B cell (primary cell): ENCODE measurements around the gene COX18. TPM values are rescaled to one million over a fixed set of nuclear protein-coding genes. Genes with fewer than 3 reads are reported as not detected.

Experiments used
- ATAC-seq: fragments of 200-7000 bp; cut with Tn5 transposase; one replicate; pipeline ENCODE4 v1.10.0; 2021; ENCODE audit warnings: low read depth, mild to moderate bottlenecking, moderate number of reproducible peaks, moderate library complexity
- CTCF ChIA-PET: fragments of 350-600 bp; sonication (Branson Sonifier 250); formaldehyde crosslinking; loops from one replicate; lab custom pipeline; 2021; ENCODE audit warnings: antibody characterized with exemption, inconsistent platforms; lab: Charles Lee
- POLR2A ChIA-PET: fragments of 350-600 bp; sonication (Branson Sonifier 250); formaldehyde crosslinking; loops from one replicate; lab custom pipeline; 2021; ENCODE audit warnings: antibody characterized with exemption; lab: Charles Lee
- DNase-seq: peaks from one replicate; pipeline ENCODE4 v3.0.0; 2013
- H2AFZ ChIP-seq: 2 replicates; pipeline ENCODE4 v1.6.1; 2012; ENCODE audit warnings: mild to moderate bottlenecking, low read depth, low read length; ENCODE audit not compliant: insufficient read depth, poor library complexity, severe bottlenecking
- H3K27ac ChIP-seq, 2 donors: 1 replicate in 1 of 2; 2 replicates in 1 of 2; pipeline ENCODE4 v1.5.1; 2012 to 2013; ENCODE audit warnings: low read length in 2 of 2, mild to moderate bottlenecking in 2 of 2, moderate library complexity in 1 of 2
- H3K27me3 ChIP-seq, 4 experiments: fragments of 200-600 bp in 1 of 4; sonication (generic) in 1 of 4; replicated peaks in 1 of 4; 1 replicate in 2 of 4; 2 replicates in 2 of 4; pipeline versions ENCODE4 v1.6.1 to v1.7.0; 2013 to 2016; ENCODE audit warnings: low read length in 3 of 4, mild to moderate bottlenecking in 2 of 4, mixed read lengths in 1 of 4, moderate library complexity in 1 of 4; ENCODE audit not compliant: insufficient read depth in 4 of 4, control insufficient read depth in 3 of 4; ENCODE audit errors: control extremely low read depth in 1 of 4
- H3K36me3 ChIP-seq, 2 experiments: replicated peaks in 1 of 2; 1 replicate in 1 of 2; 2 replicates in 1 of 2; pipeline versions ENCODE4 v1.6.1 to v1.7.1; 2013; ENCODE audit warnings: low read length in 1 of 2; ENCODE audit not compliant: insufficient read depth in 2 of 2, control insufficient read depth in 1 of 2; ENCODE audit errors: control extremely low read depth in 1 of 2, extremely low read depth in 1 of 2
- H3K4me1 ChIP-seq, 2 donors: fragments of 200-600 bp in 1 of 2; sonication (generic) in 1 of 2; 1 replicate in 1 of 2; 2 replicates in 1 of 2; pipeline versions ENCODE4 v1.5.1 to v1.6.1; 2013 to 2017; ENCODE audit warnings: low read length in 2 of 2; ENCODE audit not compliant: control insufficient read depth in 2 of 2, insufficient read depth in 2 of 2
- H3K4me2 ChIP-seq: replicated peaks from 2 replicates; pipeline ENCODE3; 2012; ENCODE audit warnings: mild to moderate bottlenecking, low read depth, low read length; ENCODE audit not compliant: poor library complexity, severe bottlenecking
- H3K4me3 ChIP-seq, 5 experiments: fragments of 200-600 bp in 1 of 5; sonication (generic) in 1 of 5; 1 replicate in 3 of 5; 2 replicates in 2 of 5; pipeline versions ENCODE4 v1.5.1 to v1.7.0; 2011 to 2016; ENCODE audit warnings: low read length in 4 of 5, mild to moderate bottlenecking in 4 of 5, low read depth in 2 of 5, control low read depth in 1 of 5, moderate library complexity in 1 of 5; ENCODE audit not compliant: insufficient read depth in 1 of 5; ENCODE audit errors: control extremely low read depth in 1 of 5, extremely low read depth in 1 of 5
- H3K79me2 ChIP-seq: fragments of 200-600 bp; sonication (generic); one replicate; pipeline ENCODE4 v1.6.0; 2016; ENCODE audit warnings: low read length; ENCODE audit not compliant: control insufficient read depth, insufficient read depth
- H3K9ac ChIP-seq: fragments of 200-600 bp; sonication (generic); 2 replicates; pipeline ENCODE4 v1.6.1; 2017; ENCODE audit warnings: mild to moderate bottlenecking, low read length, moderate library complexity
- H3K9me3 ChIP-seq, 3 donors: one replicate each; pipeline versions ENCODE4 v1.6.1 to v1.7.1; 2013; ENCODE audit warnings: low read length in 2 of 3; ENCODE audit not compliant: control insufficient read depth in 2 of 3, insufficient read depth in 1 of 3; ENCODE audit errors: control extremely low read depth in 1 of 3
- H4K20me1 ChIP-seq: 2 replicates; pipeline ENCODE4 v1.6.0; 2012; ENCODE audit warnings: mild to moderate bottlenecking, low read length; ENCODE audit not compliant: insufficient read depth, control insufficient read depth, poor library complexity, severe bottlenecking
- H3K27ac Mint-ChIP-seq: one replicate; pipeline ENCODE4 v1.8.0; 2021; ENCODE audit warnings: mixed read lengths
- H3K27me3 Mint-ChIP-seq: one replicate; pipeline ENCODE4 v1.8.0; 2021; ENCODE audit warnings: mixed read lengths
- H3K4me1 Mint-ChIP-seq: one replicate; pipeline ENCODE4 v1.8.0; 2021; ENCODE audit warnings: mixed read lengths
- H3K4me3 Mint-ChIP-seq: one replicate; pipeline ENCODE4 v1.8.0; 2021; ENCODE audit warnings: mixed read lengths
- H3K9me3 Mint-ChIP-seq: one replicate; pipeline ENCODE4 v1.8.0; 2022; ENCODE audit warnings: mixed read lengths; ENCODE audit not compliant: insufficient read depth
- CTCF ChIP-seq: fragments of 200-600 bp; IDR thresholded peaks from one replicate; pipeline ENCODE4 v1.8.0; 2022; ENCODE audit warnings: antibody characterized with exemption, mild to moderate bottlenecking
- EZH2 ChIP-seq: IDR thresholded peaks from 2 replicates; pipeline ENCODE4 v1.6.1; 2012; ENCODE audit warnings: borderline replicate concordance, low read depth, mild to moderate bottlenecking, moderate library complexity, low read length; ENCODE audit not compliant: insufficient read depth, poor library complexity, severe bottlenecking
- WGBS: methylation state at CpG from one replicate; pipeline ENCODE4 v1.1.5; 2013; ENCODE audit warnings: missing lambda C conversion rate; ENCODE audit not compliant: insufficient coverage; 5-methylcytosine and 5-hydroxymethylcytosine counted together
- intact Hi-C: fragments of 100-400 bp; cut with micrococcal nuclease; formaldehyde crosslinking; loops from one replicate; pipeline ENCODE4 v1.10.0; 2022
- polyA plus RNA-seq: library from polyadenylated mRNA; depleted of rRNA; stranded (reverse); fragments of >200 nt; gene quantifications from 2 replicates; pipeline ENCODE4 v1.2.3, GENCODE V29; 2012
- total RNA-seq, 2 donors: library from RNA; stranded (reverse); fragments of 120-200 nt in 1 of 2; gene quantifications; 1 replicate in 1 of 2; 2 replicates in 1 of 2; pipeline versions ENCODE4 v1.2.3 to v1.2.4, GENCODE V29; 2013 to 2022

The COX18 gene
- total and polyA plus RNA-seq, 2 donors (not counting 1 experiment from before 2014, with no cell fraction given) = 12.7 to 13.2 TPM

- intact Hi-C loops = no loop called here
- Mint-ChIP-seq H3K4me1 (peaks cover 7% of the 10 kb centered on the region), H3K9me3 (no peaks in the 10 kb centered on the region), H3K27me3 (peaks cover 5% of the 10 kb centered on the region), H3K4me3 (no peak overlapping the region), H3K27ac (no peak overlapping the region)
- ChIA-PET CTCF (interaction anchor here (0.6 to 1.3 kb wide), 2 partner anchors 21 to 295 kb away, joined by 3 to 5 read pairs; no protein-coding TSS in a partner anchor), POLR2A (no interaction called here)
- no peaks in the 10 kb centered on the region for H3K36me3 ChIP-seq
- no peaks in the 10 kb centered on the region for H4K20me1 ChIP-seq
- H3K27ac ChIP-seq = no peak overlapping the region
- no peak overlapping the region for H3K4me2 ChIP-seq
- no peak for TF ChIP-seq CTCF
- TF ChIP-seq EZH2 = no peak
- H3K27me3 ChIP-seq = no peaks in the 10 kb centered on the region
- no peak overlapping the region for H2AFZ ChIP-seq
- no peak for DNase-seq
- ATAC-seq = no peak
- no peak overlapping the region for H3K4me3 ChIP-seq
- H3K4me1 ChIP-seq = peaks cover 0 to 3% of the 10 kb centered on the region in 2 donors
- H3K9me3 ChIP-seq = no peaks in the 10 kb centered on the region
- WGBS = 0% methylated on average over 1 of the region's 1 CpG
- no peaks in the 10 kb centered on the region for H3K79me2 ChIP-seq
- H3K9ac ChIP-seq = no peak overlapping the region
Measured at GRCh38 chr4:73021634-73022033, 47.9 kb downstream of the COX18 start.

GRCh38 chr4:73019462-73020047 lies 50.0 kb downstream of the COX18 start:
- no peak for TF ChIP-seq EZH2
- peak; percentile 86 for TF ChIP-seq CTCF
- no peaks in the 10 kb centered on the region for H3K9me3 ChIP-seq
- no peaks in the 10 kb centered on the region for H3K9me3 Mint-ChIP-seq
- WGBS = no CpG with 5 or more reads among the region's 3 CpGs
- ATAC-seq (no peak), DNase-seq (peak; percentile 36)
- H4K20me1 ChIP-seq = no peaks in the 10 kb centered on the region
- ChIA-PET POLR2A (no interaction called here), CTCF (interaction anchor here (0.8 to 0.9 kb wide), 2 partner anchors 10 to 317 kb away, joined by 3 to 4 read pairs; no protein-coding TSS in a partner anchor)
- no peak overlapping the region for H3K4me3 ChIP-seq
- peaks cover 3% of the 10 kb centered on the region for H3K4me1 Mint-ChIP-seq
- no peaks in the 10 kb centered on the region for H3K79me2 ChIP-seq
- no peak overlapping the region for H3K27ac ChIP-seq
- H3K4me3 Mint-ChIP-seq = no peak overlapping the region
- H3K4me1 ChIP-seq = peaks cover 0 to 1% of the 10 kb centered on the region in 2 donors
- peaks cover 10% of the 10 kb centered on the region for H3K27me3 Mint-ChIP-seq
- no peak overlapping the region for H3K9ac ChIP-seq
- peaks cover 0 to 3% (median 0%) of the 10 kb centered on the region in 4 experiments for H3K27me3 ChIP-seq
- intact Hi-C loops = no loop called here
- H3K36me3 ChIP-seq = no peaks in the 10 kb centered on the region
- no peak overlapping the region for H3K27ac Mint-ChIP-seq
- no peak overlapping the region for H2AFZ ChIP-seq
- H3K4me2 ChIP-seq = no peak overlapping the region
